Stimulated activated CD4-positive, alpha-beta T cell treated with anti-CD3 and anti-CD28 coated beads, Interleukin-15, amount 100 ng/mL, for 48 hours (primary cell): ENCODE results near the gene ERMN.
"Not testable (repeated sequence)": the region's sequence is repeated elsewhere in the genome, so short reads cannot be mapped to it uniquely, and the experiment has no call there.

Experiments
- DNase-seq, 2 donors: peaks; one replicate each; pipeline ENCODE4 v3.0.0-alpha.2; 2020; ENCODE audit warnings: low read depth in 2 of 2

The ERMN gene, protein sequence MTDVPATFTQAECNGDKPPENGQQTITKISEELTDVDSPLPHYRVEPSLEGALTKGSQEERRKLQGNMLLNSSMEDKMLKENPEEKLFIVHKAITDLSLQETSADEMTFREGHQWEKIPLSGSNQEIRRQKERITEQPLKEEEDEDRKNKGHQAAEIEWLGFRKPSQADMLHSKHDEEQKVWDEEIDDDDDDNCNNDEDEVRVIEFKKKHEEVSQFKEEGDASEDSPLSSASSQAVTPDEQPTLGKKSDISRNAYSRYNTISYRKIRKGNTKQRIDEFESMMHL

DNA sequence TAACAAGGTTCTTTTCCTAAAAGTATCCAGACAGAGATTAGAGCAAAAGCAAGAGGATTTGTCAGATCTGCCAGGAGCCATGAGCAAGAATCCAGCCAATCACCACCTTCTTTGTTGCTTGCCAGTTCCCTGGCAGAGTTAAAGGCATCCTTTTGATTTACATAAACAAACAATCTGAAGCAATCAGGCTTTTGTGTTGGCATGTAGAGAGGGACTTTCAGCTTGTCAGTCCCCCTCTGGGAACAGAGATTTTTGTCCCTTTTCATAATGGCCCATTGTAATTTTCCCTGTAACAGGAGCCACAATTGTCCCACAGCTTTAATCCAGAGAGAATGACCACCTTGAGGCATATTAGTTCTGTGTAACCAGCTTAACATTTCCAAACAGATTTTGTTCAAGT is at the start of gene ERMN:
TSS of gene ERMN (minus strand) at position 39 of the 400 bp plus-strand sequence. CDS start 182 bp downstream, outside the sequence.
- DNase-seq, result no peak

DNA sequence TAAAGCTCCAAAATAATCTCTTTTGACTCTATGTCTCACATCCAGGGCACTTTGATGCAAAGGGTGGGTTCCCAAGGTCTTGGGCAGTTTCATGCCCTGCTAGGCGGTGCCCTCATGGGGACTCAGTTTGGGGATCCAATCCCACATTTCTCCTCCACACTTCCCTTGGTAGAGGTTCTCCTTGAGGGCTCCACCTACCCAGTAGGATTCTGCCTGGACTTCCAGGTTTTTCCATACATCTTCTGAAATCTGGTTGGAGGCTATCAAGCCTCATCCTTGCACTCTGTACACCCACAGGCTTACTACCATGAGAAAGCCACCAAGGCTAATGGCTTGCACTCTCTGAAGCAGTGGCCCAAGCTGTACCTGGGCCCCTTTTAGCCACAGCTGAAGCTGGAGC is 49.8 kb upstream of the ERMN start:
- DNase-seq, result no peak

DNA sequence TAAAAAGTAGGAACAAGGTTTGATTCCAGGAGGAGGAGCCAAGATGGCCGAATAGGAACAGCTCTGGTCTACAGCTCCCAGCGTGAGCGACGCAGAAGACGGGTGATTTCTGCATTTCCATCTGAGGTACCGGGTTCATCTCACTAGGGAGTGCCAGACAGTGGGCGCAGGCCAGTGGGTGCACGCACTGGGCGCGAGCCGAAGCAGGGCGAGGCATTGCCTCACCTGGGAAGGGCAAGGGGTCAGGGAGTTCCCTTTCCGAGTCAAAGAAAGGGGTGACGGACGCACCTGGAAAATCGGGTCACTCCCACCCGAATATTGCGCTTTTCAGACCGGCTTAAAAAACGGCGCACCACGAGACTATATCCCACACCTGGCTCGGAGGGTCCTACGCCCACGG is 42.9 kb upstream of the ERMN start:
- DNase-seq, result not testable (repeated sequence)

DNA sequence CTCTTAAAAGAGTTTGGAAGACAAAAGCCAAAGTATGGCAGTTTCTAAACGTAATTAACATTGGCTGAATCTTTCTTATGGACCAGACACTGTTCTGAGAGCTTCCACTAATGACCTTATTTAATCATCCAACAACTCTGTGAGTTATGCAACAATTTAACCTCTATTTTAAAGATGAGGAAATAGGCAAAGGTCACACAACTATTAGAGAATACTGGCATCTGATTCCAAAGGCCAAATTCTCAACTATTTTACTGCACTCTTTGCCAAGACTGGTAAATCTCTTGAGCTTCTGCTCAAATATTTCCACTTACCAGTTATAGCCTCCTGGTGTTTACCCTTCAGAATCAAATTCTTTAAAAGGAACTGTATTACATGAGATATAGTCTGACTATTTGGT is 42.1 kb upstream of the ERMN start:
- DNase-seq, result no peak

DNA sequence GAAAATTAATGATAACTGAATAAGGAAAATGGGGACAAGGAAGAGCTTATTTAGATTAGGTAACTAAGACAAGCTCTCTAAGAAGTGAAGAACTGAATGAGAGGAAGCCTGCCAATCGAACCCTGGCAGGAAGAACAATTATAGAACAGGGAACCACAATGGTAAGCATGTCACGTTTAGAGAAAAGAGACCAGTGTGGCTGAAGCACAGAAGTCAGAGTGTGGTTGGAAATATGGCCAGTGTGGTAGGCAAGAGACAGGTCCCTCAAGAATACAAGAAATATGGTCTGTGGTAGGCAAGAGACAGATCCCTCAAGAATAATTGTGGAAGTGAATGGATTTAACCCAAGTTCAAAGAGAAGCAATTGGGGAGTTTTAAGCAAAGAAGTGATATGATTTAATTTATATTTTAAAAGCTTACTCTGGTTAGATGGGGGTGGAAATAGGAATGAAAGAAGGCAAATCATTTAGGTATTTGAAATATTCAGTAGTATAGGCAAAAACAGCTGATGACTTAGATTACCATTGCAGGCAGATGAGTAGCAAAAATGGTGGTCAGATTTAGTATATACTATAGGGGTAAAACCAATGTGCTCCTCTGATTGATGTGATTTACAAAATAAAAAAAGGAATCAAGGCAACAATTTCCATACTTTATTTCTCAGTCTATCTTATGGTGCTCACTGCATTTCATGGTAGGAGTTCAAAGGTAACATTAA is 38.8 kb upstream of the ERMN start:
- no peak for DNase-seq

DNA sequence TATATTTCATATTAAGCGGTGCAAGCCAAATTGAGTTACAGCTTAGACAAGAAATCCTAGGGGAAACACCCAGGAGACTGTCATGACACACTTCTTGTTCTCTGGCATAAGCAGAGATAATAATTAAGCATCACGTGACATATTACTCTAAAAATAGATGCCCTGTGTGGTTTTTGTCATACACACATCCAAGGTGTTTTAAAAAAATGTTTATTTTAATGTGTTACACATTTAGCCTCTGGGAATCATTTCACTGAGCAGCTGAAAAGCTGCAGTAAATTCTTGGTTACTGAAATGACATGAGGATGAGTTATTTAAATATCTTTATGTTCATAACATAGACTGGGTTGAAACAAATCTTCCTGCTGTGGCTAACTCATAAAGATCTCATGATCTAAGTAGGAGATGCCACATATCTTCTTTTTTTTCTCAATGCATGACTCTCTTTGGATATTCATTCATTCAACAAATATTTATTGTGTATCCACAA is 38.0 kb upstream of the ERMN start:
- no peak for DNase-seq

DNA sequence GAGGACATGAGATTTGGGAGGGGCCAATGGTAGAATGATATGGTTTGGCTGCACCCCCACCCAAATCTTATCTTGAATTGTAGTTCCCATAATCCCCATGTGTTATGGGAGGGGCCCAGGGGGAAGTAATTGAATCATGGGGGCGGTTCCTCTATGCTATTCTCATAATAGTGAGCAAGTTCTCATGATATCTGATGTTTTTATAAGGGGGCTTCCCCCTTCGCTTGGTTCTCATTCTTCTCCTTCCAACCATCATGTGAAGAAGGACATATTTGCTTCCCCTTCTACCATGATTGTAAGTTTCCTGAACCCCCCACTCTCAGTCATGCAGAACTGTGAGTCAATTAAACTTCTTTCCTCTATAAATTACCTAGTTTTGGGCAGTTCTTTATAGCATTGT is 37.0 kb upstream of the ERMN start:
- no peak for DNase-seq

DNA sequence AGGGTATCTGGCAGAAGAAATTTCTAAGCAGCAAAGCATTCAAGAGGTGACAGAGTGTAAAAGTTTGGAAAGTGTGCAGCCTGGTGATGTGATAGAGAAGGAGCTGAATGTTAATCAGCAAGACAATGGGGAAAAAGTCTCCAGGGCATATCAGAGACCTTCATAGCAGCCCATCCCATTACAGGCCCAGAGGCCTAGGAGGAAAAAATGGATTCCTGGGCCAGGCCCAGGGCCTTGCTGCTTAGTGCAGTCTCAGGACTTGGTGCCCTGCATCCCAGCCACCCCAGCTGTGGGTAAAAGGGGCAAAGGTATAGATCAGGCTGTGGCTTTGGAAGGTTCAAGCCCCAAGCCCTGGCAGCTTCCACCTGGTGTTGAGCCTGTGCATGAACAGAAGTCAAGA is 35.9 kb upstream of the ERMN start:
- DNase-seq, result no peak

DNA sequence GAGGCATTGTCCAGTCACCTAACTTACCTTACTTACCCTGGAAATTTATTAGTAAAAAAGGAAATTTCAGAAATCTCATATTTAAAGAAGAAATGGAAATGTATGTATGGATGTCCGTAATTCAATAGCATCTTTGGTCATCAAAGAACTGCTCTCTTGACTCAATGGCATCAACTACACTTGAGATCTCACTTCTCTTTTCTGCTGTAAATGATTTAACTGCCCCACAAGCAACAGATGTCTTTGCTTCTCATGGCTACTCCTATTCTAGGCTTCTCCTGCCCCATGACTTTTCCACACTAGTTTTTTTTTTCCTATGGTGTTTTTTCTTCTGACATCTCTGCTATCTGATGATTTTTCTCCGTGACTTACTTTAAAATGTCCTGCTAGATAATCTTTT is 34.0 kb upstream of the ERMN start:
- DNase-seq, result no peak

DNA sequence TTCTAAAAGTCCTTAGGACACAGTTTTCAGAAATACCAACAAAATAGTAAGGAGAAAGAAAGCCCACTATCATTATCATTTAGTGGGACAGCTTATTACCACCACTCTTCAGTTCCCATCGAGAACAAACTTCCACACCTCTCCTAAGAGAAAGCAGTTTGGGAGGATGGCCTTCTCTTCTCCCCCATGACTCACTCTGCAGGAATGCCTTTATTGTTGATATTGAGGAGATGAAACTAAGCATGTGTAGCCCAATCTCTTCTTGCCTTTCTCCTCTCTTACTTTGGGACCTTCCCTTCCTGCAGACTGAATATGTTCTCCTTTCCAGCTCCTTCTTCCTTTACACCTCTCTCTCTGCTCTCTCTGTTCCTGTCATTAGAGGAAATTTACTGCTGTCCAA is 30.0 kb upstream of the ERMN start:
- DNase-seq, result no peak

DNA sequence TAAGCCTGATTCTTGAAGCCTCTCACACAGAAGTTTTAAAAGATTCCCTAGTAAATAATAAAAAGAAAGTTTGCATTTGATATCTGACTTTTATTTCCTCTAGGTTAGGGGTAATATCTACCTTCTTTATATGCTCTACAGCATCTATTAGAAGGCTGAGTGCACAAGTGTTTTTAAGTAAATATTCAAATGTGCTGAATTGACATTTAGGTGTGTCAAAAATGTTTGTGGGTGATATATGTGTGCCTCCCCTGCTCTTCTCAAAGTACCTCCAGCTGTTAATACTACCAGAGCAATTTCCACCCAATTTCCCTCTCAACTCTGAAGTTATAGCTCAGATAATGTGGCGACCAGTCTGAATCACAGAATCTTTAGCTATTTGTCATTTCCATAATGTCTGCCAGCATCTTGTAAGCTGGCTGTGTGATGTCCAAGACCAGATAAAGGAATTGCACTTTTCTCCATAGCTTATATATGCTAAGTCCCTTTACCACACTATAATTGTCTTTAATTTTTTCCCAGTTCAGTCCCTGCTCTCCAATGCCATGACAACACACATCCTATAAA is 24.4 kb upstream of the ERMN start:
- no peak for DNase-seq

DNA sequence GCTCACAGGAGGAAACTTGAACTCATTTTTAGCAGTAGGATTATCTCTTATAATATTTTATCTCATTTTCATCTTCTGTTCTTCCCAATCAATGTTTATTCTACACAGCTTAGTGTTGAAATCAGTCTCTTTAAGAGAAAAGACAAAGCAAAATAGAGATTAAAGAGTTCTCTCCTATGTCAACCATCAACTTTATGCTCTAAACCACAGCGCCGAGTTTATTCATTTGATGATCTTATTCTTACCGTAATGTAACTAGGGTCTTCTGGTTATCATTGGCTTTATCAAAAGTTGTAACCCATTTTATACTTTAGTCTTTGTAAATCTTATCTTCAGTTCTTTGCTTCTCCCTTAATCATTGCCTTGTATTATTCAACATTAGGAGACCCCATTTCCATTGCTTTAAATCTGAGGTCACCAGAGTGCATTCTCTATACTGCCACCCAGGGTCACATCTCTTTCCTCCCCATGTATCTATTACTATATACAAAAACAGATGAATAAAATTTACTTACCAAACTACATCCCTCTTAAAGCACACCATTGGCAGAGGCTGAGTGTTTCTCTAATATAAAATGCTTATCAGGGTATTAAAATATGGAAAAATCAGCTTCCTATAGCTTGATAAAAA is 22.8 kb upstream of the ERMN start:
- DNase-seq, result no peak

DNA sequence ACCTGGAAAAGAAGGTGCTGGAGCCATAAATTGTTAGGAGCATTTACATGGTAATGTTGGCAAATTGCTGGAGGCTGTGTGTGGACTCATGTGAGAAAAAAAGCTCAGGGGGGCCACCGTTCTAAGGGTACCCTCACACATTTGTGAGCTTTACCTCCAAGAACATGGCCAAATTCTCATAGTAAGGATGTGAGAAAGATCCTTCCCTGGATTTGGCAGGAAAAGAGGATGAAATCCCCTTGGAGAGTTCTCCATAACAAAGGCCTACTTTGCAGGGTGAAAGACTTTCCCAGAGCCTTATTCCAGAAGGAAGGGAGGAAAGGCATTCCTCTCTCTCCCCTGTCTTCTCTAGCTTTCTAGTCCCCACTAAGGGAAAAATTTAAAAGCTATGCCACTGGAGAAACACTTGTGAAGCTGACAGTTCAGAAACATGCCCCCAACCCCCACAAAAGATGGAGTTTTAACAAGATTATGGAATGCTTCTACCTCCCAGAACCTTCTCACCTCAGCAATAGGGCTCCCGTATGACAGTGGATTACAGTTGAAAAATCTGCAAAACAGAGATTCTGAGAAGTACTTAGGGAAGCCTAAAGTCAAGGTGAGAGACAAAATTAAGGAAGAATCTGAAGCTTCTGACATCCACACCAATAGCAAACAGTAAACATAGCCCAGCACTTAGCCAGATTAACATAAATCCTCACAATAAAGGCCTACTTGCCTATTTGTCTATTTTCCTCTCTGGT is 20.2 kb upstream of the ERMN start:
- no peak for DNase-seq

DNA sequence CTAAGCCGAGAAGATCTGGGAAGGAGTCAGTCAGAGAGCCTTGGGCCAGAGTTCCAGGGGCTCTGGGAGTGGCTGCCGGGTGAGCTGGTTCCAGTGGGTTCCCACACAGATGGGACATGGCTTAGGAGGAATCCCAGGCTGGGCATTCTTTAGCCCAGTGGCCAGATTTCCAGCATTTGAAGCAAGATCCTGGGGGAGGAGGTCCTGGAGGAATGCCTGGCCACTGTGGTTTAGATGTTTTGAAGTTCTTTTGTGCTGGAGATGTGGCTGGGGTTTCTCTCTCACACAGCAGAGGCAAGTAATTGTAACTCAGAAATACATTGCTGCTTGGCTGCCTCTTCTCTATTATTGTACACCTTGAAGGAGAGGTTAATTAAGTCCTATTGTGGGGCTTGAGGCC is 15.8 kb upstream of the ERMN start:
- DNase-seq, result not testable (repeated sequence)

DNA sequence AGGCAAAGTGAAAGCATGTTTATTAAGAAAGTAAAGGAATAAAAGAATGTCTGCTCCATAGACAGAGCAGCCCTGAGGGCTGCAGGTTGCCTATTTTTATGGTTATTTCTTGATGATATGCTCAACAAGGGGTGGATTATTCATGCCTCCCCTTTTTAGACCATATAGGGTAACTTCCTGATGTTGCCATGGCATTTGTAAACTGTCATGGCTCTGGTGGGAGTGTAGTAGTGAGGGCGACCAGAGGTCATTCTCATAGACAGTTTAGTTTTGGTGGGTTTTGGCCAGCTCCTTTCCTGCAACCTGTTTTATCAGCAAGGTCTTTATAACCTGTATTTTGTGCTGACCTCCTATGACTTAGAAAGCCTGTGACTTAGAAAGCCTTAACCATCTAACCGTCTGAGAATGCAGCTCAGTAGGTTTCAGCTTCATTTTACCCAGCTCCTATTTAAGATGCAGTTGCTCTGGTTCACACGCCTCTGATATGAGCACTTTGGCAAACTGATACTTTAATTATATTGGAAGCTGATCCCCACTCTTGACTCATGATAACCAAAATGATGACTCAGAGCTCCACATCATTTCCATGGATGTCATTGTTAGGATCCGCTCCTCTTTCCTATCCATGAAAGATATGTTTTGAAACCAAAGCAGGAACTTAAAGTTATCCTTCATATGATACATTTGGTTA is 14.5 kb upstream of the ERMN start:
- no peak for DNase-seq

DNA sequence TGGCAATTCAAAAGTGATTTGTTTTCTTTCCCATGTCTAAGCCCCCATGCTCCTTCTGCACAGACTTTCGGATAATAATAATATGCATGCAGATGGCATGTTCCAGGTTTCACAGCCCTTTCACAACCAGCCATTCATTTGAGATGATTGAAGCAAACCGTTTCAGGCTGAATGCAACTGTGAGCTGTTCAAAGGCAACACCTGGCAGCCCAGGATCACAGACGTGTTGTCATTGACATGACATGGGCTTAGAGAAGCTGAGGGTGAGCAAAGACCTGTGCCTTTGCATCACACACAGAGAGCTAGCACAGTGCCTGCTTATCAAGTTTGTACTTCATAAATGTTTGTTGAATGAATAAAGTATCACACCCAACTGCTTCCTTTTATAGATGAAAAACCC is 12.4 kb upstream of the ERMN start:
- DNase-seq, result no peak

DNA sequence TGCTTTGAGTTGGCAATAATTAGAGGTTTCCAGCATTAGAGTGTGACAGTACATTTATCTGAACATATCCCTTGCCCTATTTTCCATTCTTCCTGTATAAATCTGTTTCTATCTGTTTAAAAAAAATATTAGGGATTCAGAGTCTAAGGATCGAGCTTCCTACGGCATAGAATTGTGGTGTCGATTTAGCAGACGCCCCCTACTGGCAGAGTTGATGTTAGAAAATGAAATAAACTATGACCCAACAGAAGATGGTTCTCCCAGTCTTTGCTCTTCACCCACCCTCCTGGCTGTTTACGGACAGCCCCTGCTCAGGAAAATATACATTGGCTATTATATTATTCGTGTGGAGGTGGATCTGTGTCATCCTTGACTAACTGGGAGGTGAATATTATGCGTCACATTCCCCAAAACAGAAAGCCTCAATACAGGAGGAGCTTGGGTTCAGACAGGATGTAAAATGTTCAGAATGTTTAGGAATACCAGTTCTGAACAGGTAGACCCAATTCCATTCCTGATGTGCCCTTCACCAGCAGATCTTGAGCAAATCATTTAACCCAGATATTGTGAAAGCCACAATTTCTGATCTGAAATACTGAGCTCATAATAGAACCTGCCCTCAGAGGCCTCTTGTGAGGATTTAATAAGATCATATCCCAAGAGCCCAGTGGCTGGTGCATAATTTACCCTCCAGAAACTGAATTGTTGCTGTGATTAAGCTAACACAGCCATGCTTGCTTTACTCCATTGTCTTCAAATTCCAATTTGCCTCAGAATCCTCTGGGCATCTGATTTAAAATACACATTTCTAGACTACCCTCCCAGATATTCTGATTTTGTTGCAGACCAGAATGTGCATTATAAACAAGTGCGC is 10.8 kb upstream of the ERMN start:
- DNase-seq, result no peak

DNA sequence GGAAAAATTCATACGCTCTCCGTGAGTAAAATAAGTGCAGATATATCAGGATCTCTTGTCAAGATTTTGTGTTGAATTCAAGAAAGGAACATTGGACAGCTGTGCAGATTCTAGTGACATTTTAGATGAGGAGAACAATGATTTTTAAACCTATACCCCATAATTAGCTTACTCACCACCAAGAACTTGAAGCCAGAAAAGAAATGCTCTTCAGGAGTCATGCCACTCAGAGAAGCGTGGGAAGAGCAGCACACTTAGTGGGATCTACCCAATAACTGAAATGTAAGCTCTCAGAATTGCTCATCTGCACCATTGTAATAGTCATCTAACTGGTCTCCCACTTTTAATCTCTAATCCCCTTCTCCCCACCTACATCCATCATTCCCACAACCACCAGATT is 9.2 kb upstream of the ERMN start:
- no peak for DNase-seq

DNA sequence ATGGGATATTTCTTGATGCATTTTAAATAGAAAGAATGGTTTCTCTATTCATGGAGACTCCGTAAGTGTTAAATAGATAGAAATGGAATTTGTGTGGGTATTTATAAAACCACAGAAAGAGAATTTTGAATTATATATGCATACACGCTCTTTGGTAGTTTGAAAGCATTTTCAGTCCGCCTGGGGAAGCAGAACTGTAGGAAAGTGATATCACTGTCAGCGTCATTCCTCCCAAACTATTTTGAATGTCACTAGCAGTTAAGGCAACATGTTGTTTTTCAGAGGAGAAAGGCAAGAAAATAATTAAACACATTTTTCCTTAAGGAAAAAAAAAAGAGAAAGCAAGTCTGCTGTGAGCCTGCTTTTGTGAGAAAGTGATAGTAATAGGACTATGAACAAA is 8.7 kb upstream of the ERMN start:
- no peak for DNase-seq

DNA sequence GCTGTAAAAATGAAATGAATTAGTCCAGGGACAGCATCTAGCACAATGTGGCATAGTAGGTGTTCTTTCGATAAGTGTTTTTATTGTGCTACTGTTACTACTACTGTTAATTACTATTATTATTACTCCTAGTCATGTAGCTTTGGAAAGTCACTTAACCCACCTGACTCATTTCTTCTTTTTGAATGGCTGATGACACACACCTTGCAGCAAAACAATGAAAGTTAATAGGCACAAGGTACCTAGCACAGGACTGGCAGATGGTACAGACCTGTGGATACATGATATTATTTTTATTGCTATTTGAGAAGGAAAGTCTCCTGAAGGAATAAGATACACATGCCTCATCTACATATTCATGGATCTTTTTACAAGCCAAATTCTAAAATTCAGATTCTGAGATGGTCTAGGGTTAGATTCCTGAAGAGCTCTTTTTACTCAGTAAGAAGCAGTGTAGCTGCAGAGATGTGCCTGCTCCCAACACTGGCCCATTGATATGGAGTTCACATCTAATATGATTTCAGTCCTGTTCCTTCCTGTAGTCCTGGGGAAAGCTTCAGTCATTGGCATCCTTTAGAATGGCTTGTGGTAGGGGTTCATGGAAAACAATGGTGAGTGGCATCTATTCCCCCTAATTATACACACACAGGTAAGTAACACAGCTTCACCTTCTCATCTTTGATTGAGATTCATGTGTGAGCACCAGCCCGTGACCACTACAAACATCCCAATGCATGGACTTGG is 7.9 kb upstream of the ERMN start:
- no peak for DNase-seq
